Endothelial cell of umbilical vein (primary cell): ENCODE results near the gene COL23A1. TPM values are rescaled to one million over a fixed set of nuclear protein-coding genes. Genes with fewer than 3 reads are reported as not detected.

Source experiments
- BruUV-seq: library from RNA; stranded (reverse); fragments of 400-500 nt; replicated peaks from 2 replicates; lab custom pipeline; 2021; lab: Mats Ljungman, UMichigan
- CTCF ChIA-PET: fragments of 300-600, 350-600 bp; sonication (Branson Sonifier 250); formaldehyde crosslinking; loops from one replicate; lab custom pipeline; 2021; ENCODE audit warnings: antibody characterized with exemption, inconsistent platforms; lab: Charles Lee
- POLR2A ChIA-PET: fragments of 300-600, 350-600 bp; sonication (Branson Sonifier 250); formaldehyde crosslinking; loops from one replicate; lab custom pipeline; 2021; ENCODE audit warnings: antibody characterized with exemption, inconsistent platforms; lab: Charles Lee
- DNase-seq: peaks from one replicate; pipeline ENCODE4 v3.0.0-alpha.2; 2011; ENCODE audit warnings: low read depth, low spot score
- FAIRE-seq: peaks from 2 replicates; lab custom pipeline; 2011; peaks lifted over from hg19 to GRCh38; lab: Jason Lieb, UNC
- H2AFZ ChIP-seq: 2 replicates; pipeline ENCODE4 v1.6.0; 2012; ENCODE audit warnings: low read depth, low read length, control low read depth, inconsistent platforms
- H3K27ac ChIP-seq: 2 replicates; pipeline ENCODE4 v1.5.1; 2011; ENCODE audit warnings: low read depth, mild to moderate bottlenecking, control low read depth, low read length, moderate library complexity; ENCODE audit not compliant: insufficient read depth
- H3K27me3 ChIP-seq, 2 experiments: 2 replicates each; pipeline versions ENCODE4 v1.6.0 to v1.6.1; 2011; ENCODE audit warnings: low read length in 2 of 2, mixed read lengths in 1 of 2; ENCODE audit not compliant: control insufficient read depth in 2 of 2, insufficient read depth in 2 of 2
- H3K36me3 ChIP-seq, 2 experiments: 2 replicates in 1 of 2; 3 replicates in 1 of 2; pipeline ENCODE4 v1.5.1; 2011; ENCODE audit warnings: low read length in 2 of 2, mild to moderate bottlenecking in 1 of 2, moderate library complexity in 1 of 2; ENCODE audit not compliant: control insufficient read depth in 2 of 2, insufficient read depth in 2 of 2; ENCODE audit errors: extremely low read depth in 1 of 2
- H3K4me1 ChIP-seq: 3 replicates; pipeline ENCODE4 v1.5.1; 2011; ENCODE audit warnings: mild to moderate bottlenecking, low read length; ENCODE audit not compliant: control insufficient read depth, insufficient read depth; ENCODE audit errors: extremely low read depth
- H3K4me2 ChIP-seq: 2 replicates; pipeline ENCODE4 v1.6.1; 2011; ENCODE audit warnings: low read length, control low read depth, mixed read lengths; ENCODE audit not compliant: insufficient read depth
- H3K4me3 ChIP-seq, 3 experiments: fragments of 200-600 bp in 1 of 3; sonication (generic), shearing (Covaris generic) in 1 of 3; replicated peaks in 1 of 3; 2 replicates each; pipeline ENCODE4 v1.5.1; 2011 to 2016; ENCODE audit warnings: control low read depth in 3 of 3, low read length in 3 of 3, mild to moderate bottlenecking in 2 of 3, inconsistent platforms in 1 of 3, low read depth in 1 of 3, moderate library complexity in 1 of 3; ENCODE audit not compliant: insufficient read depth in 1 of 3
- H3K79me2 ChIP-seq: 2 replicates; pipeline ENCODE4 v1.6.0; 2012; ENCODE audit warnings: low read length, inconsistent platforms; ENCODE audit not compliant: control insufficient read depth, insufficient read depth
- H3K9ac ChIP-seq: replicated peaks from 2 replicates; pipeline ENCODE3; 2011; ENCODE audit warnings: low read length, control low read depth; ENCODE audit not compliant: insufficient read depth; ENCODE audit errors: extremely low read depth
- H3K9me1 ChIP-seq: replicated peaks from 3 replicates; pipeline ENCODE4 v1.6.0; 2011; ENCODE audit warnings: mild to moderate bottlenecking, low read length; ENCODE audit not compliant: control insufficient read depth, insufficient read depth; ENCODE audit errors: extremely low read depth
- H3K9me3 ChIP-seq: replicated peaks from 2 replicates; pipeline ENCODE4 v1.5.1; 2012; ENCODE audit warnings: low read length, inconsistent platforms; ENCODE audit not compliant: control insufficient read depth, insufficient read depth
- H4K20me1 ChIP-seq: replicated peaks from 2 replicates; pipeline ENCODE3; 2011; ENCODE audit warnings: mild to moderate bottlenecking, low read length; ENCODE audit not compliant: control insufficient read depth, insufficient read depth; ENCODE audit errors: extremely low read depth
- EZH2 ChIP-seq: IDR thresholded peaks from 2 replicates; pipeline ENCODE4 v1.6.1; 2012; ENCODE audit warnings: borderline replicate concordance, low read depth, mild to moderate bottlenecking, moderate library complexity, low read length, inconsistent platforms; ENCODE audit not compliant: severe bottlenecking
- FOS ChIP-seq: IDR thresholded peaks from 2 replicates; pipeline ENCODE4 v1.6.1; 2011; ENCODE audit warnings: mild to moderate bottlenecking, low read length, moderate library complexity, borderline replicate concordance; ENCODE audit not compliant: insufficient read depth
- GATA2 ChIP-seq: IDR thresholded peaks from 2 replicates; pipeline ENCODE4 v1.7.0; 2011; ENCODE audit warnings: low read depth, mild to moderate bottlenecking, moderate library complexity, mixed read lengths, low read length; ENCODE audit not compliant: insufficient read length, insufficient read depth
- JUN ChIP-seq: IDR thresholded peaks from 2 replicates; pipeline ENCODE4 v1.6.1; 2011; ENCODE audit warnings: borderline replicate concordance, low read depth; ENCODE audit not compliant: insufficient read length, insufficient read depth
- MAX ChIP-seq: IDR thresholded peaks from 2 replicates; pipeline ENCODE4 v1.6.1; 2011; ENCODE audit not compliant: insufficient read depth, insufficient read length
- MYC ChIP-seq: IDR thresholded peaks from one replicate; pipeline ENCODE4 v1.6.1; 2011; ENCODE audit warnings: mild to moderate bottlenecking, low read depth, low read length
- POLR2A ChIP-seq: IDR thresholded peaks from 2 replicates; pipeline ENCODE4 v1.6.1; 2012; ENCODE audit warnings: low read depth, mild to moderate bottlenecking, control low read depth, low read length
- POLR2AphosphoS5 ChIP-seq: IDR thresholded peaks from 2 replicates; pipeline ENCODE4 v1.6.1; 2012; ENCODE audit warnings: low read depth, mild to moderate bottlenecking, control low read depth, low read length, moderate library complexity; ENCODE audit not compliant: insufficient read depth
- dilution Hi-C: fragments of 300-500 bp; cut with MboI; formaldehyde crosslinking; loops from one replicate; pipeline ENCODE4 v1.15.0; 2019; ENCODE audit warnings: low sequenced_read_pairs; ENCODE audit not compliant: extremely low pct_ligation_motif_present
- intact Hi-C: fragments of 100-400 bp; cut with micrococcal nuclease; formaldehyde crosslinking; loops from one replicate; pipeline ENCODE4 v1.10.0; 2022
- polyA plus RNA-seq, 4 experiments: library from polyadenylated mRNA; depleted of rRNA in 3 of 4; stranded (reverse) in 3 of 4; unstranded in 1 of 4; fragments of >200 nt; gene quantifications; 2 replicates each; pipeline versions ENCODE4 v1.2.1 to v1.2.3, GENCODE V29; 2011 to 2012; ENCODE audit warnings: missing spikeins in 1 of 4
- total RNA-seq: library from RNA; stranded (reverse); gene quantifications from 2 replicates; pipeline ENCODE4 v1.2.3, GENCODE V29; 2021
- TF ChIP-seq, protein P1 (sequence below), 2 donors: IDR thresholded peaks; 1 replicate in 1 of 2; 2 replicates in 1 of 2; pipeline ENCODE4 v1.5.1; 2011; ENCODE audit warnings: low read length in 2 of 2, mild to moderate bottlenecking in 2 of 2, moderate library complexity in 2 of 2, control low read depth in 1 of 2, inconsistent platforms in 1 of 2, low read depth in 1 of 2; ENCODE audit not compliant: insufficient read depth in 1 of 2; ENCODE audit errors: extremely low read depth in 1 of 2

Gene COL23A1
- total and polyA plus RNA-seq, 2 donors (not counting 3 experiments of a cell fraction or from before 2014, with no cell fraction given), result not detected

- BruUV-seq, result no TSS peak
- no peak overlapping the region for H3K4me2 ChIP-seq
Observed at GRCh38 chr5:178564397-178564796, 25.8 kb downstream of the COL23A1 start.

More at GRCh38 chr5:178564397-178564796, 25.8 kb downstream of the COL23A1 start:
- Histone ChIP-seq H3K9me3 (no peaks in the 10 kb centered on the region), H3K9me1 (no peaks in the 10 kb centered on the region), H3K4me1 (no peaks in the 10 kb centered on the region), H2AFZ (no peak overlapping the region), H3K9ac (no peak overlapping the region), H3K4me3 (no peak overlapping the region), H3K27ac (no peak overlapping the region), H4K20me1 (no peaks in the 10 kb centered on the region), H3K27me3 (peaks cover 0 to 4% of the 10 kb centered on the region in 2 experiments), H3K36me3 (no peaks in the 10 kb centered on the region), H3K79me2 (no peaks in the 10 kb centered on the region)
- FAIRE-seq (no peak), DNase-seq (no peak)
- dilution Hi-C loops, result no loop called here
- ChIA-PET POLR2A (no interaction called here), CTCF (no interaction called here)
- intact Hi-C loops, result no loop called here
- no peak for TF ChIP-seq MAX
- no peak for TF ChIP-seq EZH2
- no peak for TF ChIP-seq GATA2
- TF ChIP-seq JUN, result no peak
- no peak for TF ChIP-seq FOS
- no peak for TF ChIP-seq POLR2A
- TF ChIP-seq, protein P1, sequence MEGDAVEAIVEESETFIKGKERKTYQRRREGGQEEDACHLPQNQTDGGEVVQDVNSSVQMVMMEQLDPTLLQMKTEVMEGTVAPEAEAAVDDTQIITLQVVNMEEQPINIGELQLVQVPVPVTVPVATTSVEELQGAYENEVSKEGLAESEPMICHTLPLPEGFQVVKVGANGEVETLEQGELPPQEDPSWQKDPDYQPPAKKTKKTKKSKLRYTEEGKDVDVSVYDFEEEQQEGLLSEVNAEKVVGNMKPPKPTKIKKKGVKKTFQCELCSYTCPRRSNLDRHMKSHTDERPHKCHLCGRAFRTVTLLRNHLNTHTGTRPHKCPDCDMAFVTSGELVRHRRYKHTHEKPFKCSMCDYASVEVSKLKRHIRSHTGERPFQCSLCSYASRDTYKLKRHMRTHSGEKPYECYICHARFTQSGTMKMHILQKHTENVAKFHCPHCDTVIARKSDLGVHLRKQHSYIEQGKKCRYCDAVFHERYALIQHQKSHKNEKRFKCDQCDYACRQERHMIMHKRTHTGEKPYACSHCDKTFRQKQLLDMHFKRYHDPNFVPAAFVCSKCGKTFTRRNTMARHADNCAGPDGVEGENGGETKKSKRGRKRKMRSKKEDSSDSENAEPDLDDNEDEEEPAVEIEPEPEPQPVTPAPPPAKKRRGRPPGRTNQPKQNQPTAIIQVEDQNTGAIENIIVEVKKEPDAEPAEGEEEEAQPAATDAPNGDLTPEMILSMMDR (IDR thresholded peaks at IDR 0.05; ENCODE audit: extremely low read depth in 1 of 2, insufficient read depth in 1 of 2, low read depth in 1 of 2, low read length in 2 of 2), result no peak
- no peak for TF ChIP-seq POLR2AphosphoS5
- TF ChIP-seq MYC, result no peak
